Calu3 (cell line): ENCODE data around the gene RASGRF2. TPM values are rescaled to one million over a fixed set of nuclear protein-coding genes. Genes with fewer than 3 reads are reported as not detected.

Experiments
- BruUV-seq: library from RNA; stranded (reverse); fragments of 400-500 nt; replicated peaks from 2 replicates; lab custom pipeline; 2021; lab: Mats Ljungman, UMichigan
- CTCF ChIA-PET: fragments of 300-600 bp; sonication (Branson Sonifier 250); formaldehyde crosslinking; loops from one replicate; lab custom pipeline; 2022; ENCODE audit warnings: antibody characterized with exemption; lab: Charles Lee
- DNase-seq: peaks from one replicate; pipeline ENCODE4 v3.0.0; 2022
- H3K27ac Mint-ChIP-seq: one replicate; pipeline ENCODE4 v1.8.0; 2022; ENCODE audit warnings: mixed read lengths; ENCODE audit not compliant: unreplicated experiment
- H3K27me3 Mint-ChIP-seq: one replicate; pipeline ENCODE4 v1.8.0; 2022; ENCODE audit warnings: mixed read lengths; ENCODE audit not compliant: unreplicated experiment
- H3K36me3 Mint-ChIP-seq: one replicate; pipeline ENCODE4 v1.8.0; 2022; ENCODE audit warnings: mild to moderate bottlenecking, moderate library complexity, mixed read lengths; ENCODE audit not compliant: insufficient read depth, unreplicated experiment
- H3K4me1 Mint-ChIP-seq: one replicate; pipeline ENCODE4 v1.8.0; 2022; ENCODE audit warnings: mild to moderate bottlenecking, low read depth, mixed read lengths; ENCODE audit not compliant: unreplicated experiment
- H3K4me3 Mint-ChIP-seq: one replicate; pipeline ENCODE4 v1.8.0; 2022; ENCODE audit warnings: mild to moderate bottlenecking, low read depth, moderate library complexity, mixed read lengths; ENCODE audit not compliant: unreplicated experiment
- H3K9me3 Mint-ChIP-seq: one replicate; pipeline ENCODE4 v1.8.0; 2022; ENCODE audit warnings: low read depth, mixed read lengths; ENCODE audit not compliant: unreplicated experiment
- CTCF ChIP-seq: fragments of 200-600 bp; IDR thresholded peaks from one replicate; pipeline ENCODE4 v1.8.0; 2022; ENCODE audit warnings: antibody characterized with exemption; ENCODE audit not compliant: unreplicated experiment
- intact Hi-C: fragments of 100-400 bp; cut with micrococcal nuclease; formaldehyde crosslinking; loops from one replicate; pipeline ENCODE4 v1.10.0; 2022; ENCODE audit not compliant: unreplicated experiment
- total RNA-seq: library from RNA; stranded (reverse); gene quantifications from 2 replicates; pipeline ENCODE4 v1.2.3, GENCODE V29; 2022

RASGRF2 gene
- total RNA-seq, 1 experiment from 2014 or later: 27.7 TPM

GRCh38 chr5:81187885-81188284 lies 227.7 kb downstream of the RASGRF2 start:
- Mint-ChIP-seq H3K9me3 (no peaks in the 10 kb centered on the region), H3K36me3 (no peaks in the 10 kb centered on the region), H3K27me3 (no peaks in the 10 kb centered on the region), H3K27ac (no peak overlapping the region), H3K4me3 (no peak overlapping the region), H3K4me1 (no peaks in the 10 kb centered on the region)
- BruUV-seq: no TSS peak
- intact Hi-C loops: no loop called here
- CTCF ChIA-PET: no interaction called here
- DNase-seq: no peak
- TF ChIP-seq CTCF: no peak

GRCh38 chr5:81188962-81189361 lies 228.8 kb downstream of the RASGRF2 start:
- intact Hi-C loops: no loop called here
- H3K27ac Mint-ChIP-seq: no peak overlapping the region
- BruUV-seq: no TSS peak
- H3K4me1 Mint-ChIP-seq: no peaks in the 10 kb centered on the region
- no peaks in the 10 kb centered on the region for H3K9me3 Mint-ChIP-seq
- CTCF ChIA-PET: no interaction called here
- no peak overlapping the region for H3K4me3 Mint-ChIP-seq
- TF ChIP-seq CTCF: no peak
- H3K27me3 Mint-ChIP-seq: no peaks in the 10 kb centered on the region
- DNase-seq: no peak
- H3K36me3 Mint-ChIP-seq: no peaks in the 10 kb centered on the region

GRCh38 chr5:81189875-81190498 lies 229.8 kb downstream of the RASGRF2 start:
- CTCF ChIA-PET: interaction anchor here (1.2 kb wide), 1 partner anchor 112 kb away, joined by 3 read pairs; no protein-coding TSS in a partner anchor
- TF ChIP-seq CTCF: no peak
- no TSS peak for BruUV-seq
- Mint-ChIP-seq H3K4me1 (peaks cover 6% of the 10 kb centered on the region), H3K27ac (no peak overlapping the region), H3K36me3 (peaks cover 4% of the 10 kb centered on the region), H3K4me3 (no peak overlapping the region), H3K27me3 (no peaks in the 10 kb centered on the region), H3K9me3 (no peaks in the 10 kb centered on the region)
- intact Hi-C loops: loop anchor here (10.0 kb wide), 2 partner anchors 225 to 475 kb away; partner anchors contain the start of gene RASGRF2
- no peak for DNase-seq

GRCh38 chr5:81191726-81192372 lies 231.7 kb downstream of the RASGRF2 start:
- no peak for TF ChIP-seq CTCF
- Mint-ChIP-seq H3K27me3 (no peaks in the 10 kb centered on the region), H3K9me3 (no peaks in the 10 kb centered on the region), H3K4me1 (peaks cover 9% of the 10 kb centered on the region), H3K4me3 (no peak overlapping the region), H3K27ac (no peak overlapping the region), H3K36me3 (peaks cover 6% of the 10 kb centered on the region)
- no TSS peak for BruUV-seq
- intact Hi-C loops: loop anchor here (10.0 kb wide), 2 partner anchors 227 to 477 kb away; partner anchors contain the start of gene RASGRF2
- DNase-seq: no peak
- CTCF ChIA-PET: no interaction called here
